GM18517 (cell line): ENCODE measurements around the gene IFT27.
"Not testable (repeated sequence)": the region's sequence is repeated elsewhere in the genome, so short reads cannot be mapped to it uniquely, and the experiment has no call there.

Experiments
- ATAC-seq: cut with Tn5 transposase; IDR thresholded peaks from one replicate; pipeline ENCODE4 v1.9.1; 2021; ENCODE audit warnings: mild to moderate bottlenecking, moderate library complexity; ENCODE audit not compliant: unreplicated experiment

IFT27 gene

GRCh38 chr22:36765943-36766450 is 9.9 kb downstream of the IFT27 start:
- ATAC-seq: no peak

- no peak for ATAC-seq
Measured at GRCh38 chr22:36765131-36765942, 10.6 kb downstream of the IFT27 start.

- ATAC-seq: no peak
Measured at GRCh38 chr22:36764641-36765040, 11.3 kb downstream of the IFT27 start.

GRCh38 chr22:36764060-36764459 is 11.9 kb downstream of the IFT27 start:
- no peak for ATAC-seq

- ATAC-seq: no peak
Measured at GRCh38 chr22:36763576-36763975, 12.3 kb downstream of the IFT27 start.

GRCh38 chr22:36762687-36763260 is 13.1 kb downstream of the IFT27 start:
- no peak for ATAC-seq

- no peak for ATAC-seq
Measured at GRCh38 chr22:36761553-36762240, 14.2 kb downstream of the IFT27 start.

GRCh38 chr22:36760786-36761185 is 15.1 kb downstream of the IFT27 start:
- no peak for ATAC-seq

- no peak for ATAC-seq
Measured at GRCh38 chr22:36759481-36760159, 16.3 kb downstream of the IFT27 start.

- no peak for ATAC-seq
Measured at GRCh38 chr22:36758792-36759271, 17.1 kb downstream of the IFT27 start.

- no peak for ATAC-seq
Measured at GRCh38 chr22:36757668-36758211, 18.2 kb downstream of the IFT27 start.

GRCh38 chr22:36756746-36757655 is 18.9 kb downstream of the IFT27 start:
- ATAC-seq: no peak

- no peak for ATAC-seq
Measured at GRCh38 chr22:36756031-36756430, 19.9 kb downstream of the IFT27 start.

GRCh38 chr22:36755316-36755715 is 20.6 kb downstream of the IFT27 start:
- no peak for ATAC-seq

- not testable (repeated sequence) for ATAC-seq
Measured at GRCh38 chr22:36754881-36755280, 21.0 kb downstream of the IFT27 start.

GRCh38 chr22:36753916-36754315 is 22.0 kb downstream of the IFT27 start:
- ATAC-seq: no peak

GRCh38 chr22:36753120-36753802 is 22.7 kb downstream of the IFT27 start:
- no peak for ATAC-seq

- no peak for ATAC-seq
Measured at GRCh38 chr22:36746375-36746970, 29.4 kb downstream of the IFT27 start.
